Subcutaneous adipose tissue (tissue), 4 donors: Measurements from ENCODE around the gene HINT1. TPM values are rescaled to one million over a fixed set of nuclear protein-coding genes. Genes with fewer than 3 reads are reported as not detected.

Source experiments
- CTCF ChIP-seq: fragments of 450-650 bp; IDR thresholded peaks from one replicate; pipeline ENCODE4 v1.5.1; 2016; ENCODE audit warnings: low read depth, mild to moderate bottlenecking, control low read depth, antibody characterized with exemption, moderate library complexity
- total RNA-seq, 4 donors: library from RNA; depleted of rRNA; stranded (reverse); fragments of >200 nt; gene quantifications; one replicate each; pipeline ENCODE4 v1.1.0, GENCODE V29; 2016

HINT1 gene
- total RNA-seq, 4 donors from 2014 or later: 157 to 214 (median 169) TPM

GRCh38 chr5:131139321-131139720 lies 25.7 kb downstream of the HINT1 start:
- no peak for TF ChIP-seq CTCF

DNA sequence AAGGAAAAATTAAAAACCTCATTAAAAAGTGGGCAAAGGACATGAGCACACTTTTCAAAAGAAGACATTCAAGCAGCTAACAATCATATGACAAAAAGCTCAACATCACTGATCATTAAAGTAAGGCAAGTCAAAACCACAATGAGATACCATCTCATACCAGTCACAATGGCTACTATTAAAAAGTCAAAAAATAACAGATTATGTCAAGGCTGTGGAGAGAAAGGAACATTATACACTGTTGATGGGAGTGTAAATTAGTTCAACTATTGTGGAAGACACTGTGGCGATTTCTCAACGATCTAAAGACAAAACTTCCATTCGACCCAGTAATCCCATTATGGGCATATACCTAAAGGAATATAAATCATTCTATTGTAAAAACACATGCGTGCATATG lies 35.8 kb downstream of the HINT1 start:
- no peak for TF ChIP-seq CTCF

- TF ChIP-seq CTCF: no peak
Observed at GRCh38 chr5:131114754-131115153, 50.3 kb downstream of the HINT1 start.

- no peak for TF ChIP-seq CTCF
Observed at GRCh38 chr5:131112424-131112823, 52.6 kb downstream of the HINT1 start.

GRCh38 chr5:131110256-131110594 lies 54.8 kb downstream of the HINT1 start:
- TF ChIP-seq CTCF: no peak

DNA sequence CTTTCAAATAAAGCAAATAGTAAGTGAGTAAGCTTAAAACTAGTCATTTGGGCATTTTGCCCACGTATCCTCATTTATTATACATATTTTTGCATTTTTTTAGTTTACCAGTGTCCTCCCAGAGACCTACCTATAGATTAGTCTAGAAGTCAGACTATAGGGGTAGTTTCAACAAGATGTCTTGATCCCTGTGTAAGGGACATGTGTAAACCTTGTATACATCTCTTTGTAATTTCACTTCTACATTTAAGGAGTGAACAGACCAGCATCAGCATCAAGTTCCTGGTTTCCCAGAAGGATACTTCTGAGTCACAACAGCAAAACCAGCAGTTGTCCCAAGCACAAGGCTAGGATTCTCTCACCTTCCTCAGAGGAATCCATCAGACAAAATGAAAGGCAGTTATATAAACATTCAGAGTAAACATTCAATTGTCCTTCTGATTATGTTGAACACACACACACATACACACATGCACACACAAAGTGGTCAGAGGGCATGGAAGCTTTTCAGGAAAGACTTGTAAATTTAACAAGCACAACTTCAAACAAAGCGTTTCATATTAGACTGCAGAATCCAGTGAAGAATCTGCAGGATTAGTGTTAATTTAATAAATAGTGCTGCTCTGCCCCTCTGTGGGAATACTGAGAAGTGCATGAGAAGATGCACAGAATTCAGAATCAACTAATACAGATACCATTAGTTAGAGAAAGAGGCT lies 55.4 kb downstream of the HINT1 start:
- no peak for TF ChIP-seq CTCF

Other genes with a start within 250 kb of the HINT1 start
- gene LYRM7, start 5.7 kb upstream of the HINT1 start, total RNA-seq: 10 to 100 TPM in 2 of 4 donors, 1 to 10 TPM in 2; 7.1 to 11.4 (median 9.7) TPM
- 10 to 100 TPM; 30.0 to 48.3 (median 39.4) TPM for gene CDC42SE2, start 98.8 kb upstream of the HINT1 start, total RNA-seq